GM12878 (cell line): ENCODE results near the gene ARGLU1. TPM values are rescaled to one million over a fixed set of nuclear protein-coding genes. Genes with fewer than 3 reads are reported as not detected.

Source experiments
- ASH2L ChIP-seq: fragments of 300-600, 200-600 bp; sonication (generic); IDR thresholded peaks from 2 replicates; pipeline ENCODE4 v1.6.1; 2017; ENCODE audit warnings: low read depth, mild to moderate bottlenecking, borderline replicate concordance
- ATF7 ChIP-seq: fragments of 450-650 bp; IDR thresholded peaks from 2 replicates; pipeline ENCODE4 v1.6.1; 2016; ENCODE audit warnings: low read depth, mild to moderate bottlenecking
- BACH1 ChIP-seq: fragments of 450-650 bp; IDR thresholded peaks from 2 replicates; pipeline ENCODE4 v1.6.1; 2017; ENCODE audit warnings: mild to moderate bottlenecking, borderline replicate concordance
- CREB1 ChIP-seq: IDR thresholded peaks from 2 replicates; pipeline ENCODE4 v1.6.1; 2012; ENCODE audit warnings: low read depth, mild to moderate bottlenecking, inconsistent platforms
- CTCF ChIP-seq, 3 experiments: IDR thresholded peaks in 2 of 3; conservative IDR thresholded peaks in 1 of 3; 2 replicates each; pipeline ENCODE4 v1.5.1; 2011; ENCODE audit warnings: low read depth in 3 of 3, low read length in 3 of 3, mild to moderate bottlenecking in 3 of 3, control low read depth in 2 of 3, moderate library complexity in 2 of 3, inconsistent platforms in 1 of 3, mixed read lengths in 1 of 3; ENCODE audit not compliant: control insufficient read depth in 2 of 3, insufficient read depth in 1 of 3; ENCODE audit errors: extremely low read depth in 1 of 3
- CUX1 ChIP-seq: IDR thresholded peaks from 2 replicates; pipeline ENCODE4 v1.6.1; 2012; ENCODE audit warnings: improper control_type of control experiment, low read depth, low read length; ENCODE audit not compliant: insufficient replicate concordance
- ESRRA ChIP-seq: IDR thresholded peaks from 2 replicates; pipeline ENCODE4 v1.6.1; 2012; ENCODE audit warnings: mild to moderate bottlenecking, low read length, improper control_type of control experiment
- HDAC6 ChIP-seq: fragments of 200-600 bp; sonication (generic); IDR thresholded peaks from one replicate; pipeline ENCODE4 v1.8.0; 2017; ENCODE audit warnings: antibody characterized with exemption; ENCODE audit not compliant: unreplicated experiment
- IKZF1 ChIP-seq: fragments of 450-650 bp; conservative IDR thresholded peaks from 2 replicates; pipeline ENCODE4 v1.6.1; 2017; ENCODE audit warnings: antibody characterized with exemption, mild to moderate bottlenecking
- MEF2B ChIP-seq: fragments of 450-650 bp; IDR thresholded peaks from 2 replicates; pipeline ENCODE4 v1.6.1; 2018; ENCODE audit warnings: mild to moderate bottlenecking, moderate library complexity; ENCODE audit not compliant: partially characterized antibody, poor library complexity, severe bottlenecking
- MYB ChIP-seq: fragments of 150-350 bp; IDR thresholded peaks from 2 replicates; pipeline ENCODE4 v1.6.1; 2014; ENCODE audit warnings: mild to moderate bottlenecking, low read depth, low read length, borderline replicate concordance
- NBN ChIP-seq: fragments of 450-650 bp; IDR thresholded peaks from 2 replicates; pipeline ENCODE4 v1.6.1; 2016
- NFYB ChIP-seq: IDR thresholded peaks from 2 replicates; pipeline ENCODE4 v1.6.1; 2011; ENCODE audit warnings: low read depth, mild to moderate bottlenecking, low read length, improper control_type of control experiment, moderate library complexity; ENCODE audit not compliant: insufficient read depth
- NKRF ChIP-seq: fragments of 450-650 bp; conservative IDR thresholded peaks from 2 replicates; pipeline ENCODE4 v1.6.1; 2017; ENCODE audit warnings: mild to moderate bottlenecking, moderate library complexity
- NR2C2 ChIP-seq: IDR thresholded peaks from 2 replicates; pipeline ENCODE4 v1.6.1; 2011; ENCODE audit warnings: borderline replicate concordance, low read depth; ENCODE audit not compliant: control insufficient read depth, insufficient read length
- POLR2A ChIP-seq: IDR thresholded peaks from 2 replicates; pipeline ENCODE4 v1.6.1; 2011; ENCODE audit warnings: low read depth, mild to moderate bottlenecking, low read length
- POLR2AphosphoS5 ChIP-seq: IDR thresholded peaks from 2 replicates; pipeline ENCODE4 v1.6.1; 2011; ENCODE audit warnings: mild to moderate bottlenecking, low read length, inconsistent platforms
- POU2F2 ChIP-seq: IDR thresholded peaks from 3 replicates; pipeline ENCODE4 v1.6.1; 2011; ENCODE audit warnings: low read depth, mild to moderate bottlenecking, low read length, borderline replicate concordance
- SREBF1 ChIP-seq: IDR thresholded peaks from 2 replicates; pipeline ENCODE4 v1.6.1; 2012; ENCODE audit warnings: mild to moderate bottlenecking, low read length
- STAT3 ChIP-seq: IDR thresholded peaks from 2 replicates; pipeline ENCODE4 v1.6.1; 2011; ENCODE audit warnings: low read depth, low read length, improper control_type of control experiment
- WRNIP1 ChIP-seq: IDR thresholded peaks from 2 replicates; pipeline ENCODE4 v1.6.1; 2011; ENCODE audit warnings: low read depth, low read length, improper control_type of control experiment, borderline replicate concordance
- YBX1 ChIP-seq: fragments of 450-650 bp; IDR thresholded peaks from 2 replicates; pipeline ENCODE4 v1.6.1; 2016; ENCODE audit warnings: antibody characterized with exemption
- ZNF384 ChIP-seq: IDR thresholded peaks from 2 replicates; pipeline ENCODE4 v1.6.1; 2012; ENCODE audit warnings: low read depth, mild to moderate bottlenecking, low read length, improper control_type of control experiment, borderline replicate concordance
- polyA plus RNA-seq, 11 experiments: library from polyadenylated mRNA; depleted of rRNA in 4 of 11; unstranded in 6 of 11; stranded (reverse) in 5 of 11; fragments of >200 nt; fragmentation: Nextera tagmentation in 4 of 11; fragmentation: Illumina TruSeq in 1 of 11; extraction: Ambion mirVana in 4 of 11; extraction: Trizol in 1 of 11; gene quantifications; 1 replicate in 1 of 11; 2 replicates in 10 of 11; pipeline versions ENCODE4 v1.2.1 to v1.2.3, GENCODE V29; 2011 to 2016; ENCODE audit warnings: inconsistent platforms in 2 of 11, missing spikeins in 2 of 11, low read depth in 1 of 11
- total RNA-seq, 4 experiments: library from RNA; depleted of rRNA in 3 of 4; stranded (reverse); fragments of >200 nt in 3 of 4; fragmentation: Illumina TruSeq in 1 of 4; extraction: Trizol in 1 of 4; gene quantifications; 2 replicates each; pipeline versions ENCODE4 v1.2.1 to v1.2.3, GENCODE V29; 2013 to 2021

ARGLU1 gene
- total and polyA plus RNA-seq, 10 of the 15 experiments (the other 5 are each of a cell fraction or from before 2014, with no cell fraction given), result 47.1 to 197 (median 98.3) TPM

- peak in 2 of 3 experiments; percentile 3 to 25; a peak in 2 of 6 replicates for TF ChIP-seq CTCF (IDR thresholded peaks at IDR 0.05 in 2 of 3, conservative IDR thresholded peaks at IDR 0.05 in 1 of 3; ENCODE audit: control insufficient read depth in 2 of 3, extremely low read depth in 1 of 3, insufficient read depth in 1 of 3, low read depth in 3 of 3, low read length in 3 of 3)
- no peak for TF ChIP-seq CUX1
- TF ChIP-seq NKRF, result 0 out of 2 replicates have a peak, but pooled peaks have one; percentile 33
- TF ChIP-seq NBN, result no peak
- TF ChIP-seq ZNF384, result no peak
- no peak for TF ChIP-seq WRNIP1
- TF ChIP-seq CREB1, result no peak; the same call in 1 of the 2 replicates
- peak; percentile 64 for TF ChIP-seq IKZF1
- no peak for TF ChIP-seq NR2C2
- no peak for TF ChIP-seq ESRRA
- peak; percentile 36; the same call in 1 of the 2 replicates for TF ChIP-seq BACH1
- peak; percentile 100 for TF ChIP-seq NFYB
- no peak for TF ChIP-seq POLR2AphosphoS5
- TF ChIP-seq MEF2B, result no peak
- TF ChIP-seq ASH2L, result no peak
- TF ChIP-seq YBX1, result no peak
- no peak for TF ChIP-seq POU2F2
- peak; percentile 36 for TF ChIP-seq HDAC6
- TF ChIP-seq STAT3, result no peak
- TF ChIP-seq POLR2A, result peak; percentile 77
- no peak for TF ChIP-seq MYB
- TF ChIP-seq SREBF1, result no peak
- TF ChIP-seq ATF7, result no peak
These were observed 32.2 kb downstream of the ARGLU1 start, which contains the start of gene EFNB2 (continued) for GRCh38 chr13:106535552-106536243.
